Duodenal mucosa (tissue), 2 donors: ENCODE measurements around the gene KISS1.

Source experiments
- H3K27ac ChIP-seq: one replicate; pipeline ENCODE4 v1.7.0; 2013; ENCODE audit warnings: low read depth, low read length
- H3K27me3 ChIP-seq, 2 donors: one replicate each; pipeline ENCODE4 v1.7.0; 2013; ENCODE audit warnings: low read length in 2 of 2, control low read depth in 1 of 2; ENCODE audit not compliant: insufficient read depth in 2 of 2, control insufficient read depth in 1 of 2
- H3K36me3 ChIP-seq, 2 donors: one replicate each; pipeline ENCODE4 v1.7.0; 2013; ENCODE audit warnings: low read length in 2 of 2, control low read depth in 1 of 2; ENCODE audit not compliant: insufficient read depth in 2 of 2, control insufficient read depth in 1 of 2
- H3K4me1 ChIP-seq, 2 donors: one replicate each; pipeline ENCODE4 v1.7.0; 2013; ENCODE audit warnings: low read length in 2 of 2, control low read depth in 1 of 2; ENCODE audit not compliant: insufficient read depth in 2 of 2, control insufficient read depth in 1 of 2
- H3K4me3 ChIP-seq, 2 donors: one replicate each; pipeline ENCODE4 v1.7.0; 2013; ENCODE audit warnings: low read length in 2 of 2, low read depth in 1 of 2
- H3K9ac ChIP-seq, 2 donors: one replicate each; pipeline ENCODE4 v1.7.0; 2013; ENCODE audit warnings: low read length in 2 of 2, low read depth in 1 of 2
- H3K9me3 ChIP-seq, 2 donors: one replicate each; pipeline ENCODE4 v1.7.0; 2013; ENCODE audit warnings: low read length in 2 of 2, control low read depth in 1 of 2; ENCODE audit not compliant: control insufficient read depth in 1 of 2

The KISS1 gene

GRCh38 chr1:204206121-204206520, 9.8 kb upstream of the KISS1 start:
- H3K9me3 ChIP-seq: no peaks in the 10 kb centered on the region
- H3K27me3 ChIP-seq: peaks cover 0 to 8% of the 10 kb centered on the region in 2 donors
- H3K36me3 ChIP-seq: peaks cover 0 to 3% of the 10 kb centered on the region in 2 donors
- peaks cover 0 to 3% of the 10 kb centered on the region in 2 donors for H3K4me1 ChIP-seq
- H3K27ac ChIP-seq: no peak overlapping the region
- H3K4me3 ChIP-seq: no peak overlapping the region
- no peak overlapping the region for H3K9ac ChIP-seq

GRCh38 chr1:204205486-204205885, 9.2 kb upstream of the KISS1 start:
- Histone ChIP-seq H3K36me3 (peaks cover 0 to 3% of the 10 kb centered on the region in 2 donors), H3K4me3 (no peak overlapping the region), H3K27me3 (peaks cover 0 to 8% of the 10 kb centered on the region in 2 donors), H3K4me1 (peaks cover 0 to 3% of the 10 kb centered on the region in 2 donors), H3K9ac (no peak overlapping the region), H3K27ac (no peak overlapping the region), H3K9me3 (no peaks in the 10 kb centered on the region)

GRCh38 chr1:204204944-204205343, 8.7 kb upstream of the KISS1 start:
- no peak overlapping the region for H3K4me3 ChIP-seq
- H3K9me3 ChIP-seq: no peaks in the 10 kb centered on the region
- peaks cover 0 to 3% of the 10 kb centered on the region in 2 donors for H3K4me1 ChIP-seq
- peaks cover 0 to 8% of the 10 kb centered on the region in 2 donors for H3K27me3 ChIP-seq
- no peak overlapping the region for H3K9ac ChIP-seq
- H3K27ac ChIP-seq: no peak overlapping the region
- peaks cover 0 to 3% of the 10 kb centered on the region in 2 donors for H3K36me3 ChIP-seq

- H3K27me3 ChIP-seq: peaks cover 0 to 8% of the 10 kb centered on the region in 2 donors
Observed at GRCh38 chr1:204203206-204203767, 7.0 kb upstream of the KISS1 start.

GRCh38 chr1:204202481-204202880, 6.2 kb upstream of the KISS1 start:
- peaks cover 0 to 7% of the 10 kb centered on the region in 2 donors for H3K4me1 ChIP-seq

More at GRCh38 chr1:204203206-204203767, 7.0 kb upstream of the KISS1 start:
- Histone ChIP-seq H3K4me3 (no peak overlapping the region), H3K9me3 (no peaks in the 10 kb centered on the region), H3K4me1 (peaks cover 0 to 5% of the 10 kb centered on the region in 2 donors), H3K36me3 (no peaks in the 10 kb centered on the region), H3K27ac (no peak overlapping the region), H3K9ac (no peak overlapping the region)

GRCh38 chr1:204201348-204202040, 5.2 kb upstream of the KISS1 start:
- H3K36me3 ChIP-seq: no peaks in the 10 kb centered on the region
- H3K4me3 ChIP-seq: no peak overlapping the region
- peaks cover 0 to 8% of the 10 kb centered on the region in 2 donors for H3K27me3 ChIP-seq
- H3K9ac ChIP-seq: no peak overlapping the region
- peaks cover 0 to 4% of the 10 kb centered on the region in 2 donors for H3K4me1 ChIP-seq
- H3K27ac ChIP-seq: no peak overlapping the region
- no peaks in the 10 kb centered on the region for H3K9me3 ChIP-seq

More at GRCh38 chr1:204202481-204202880, 6.2 kb upstream of the KISS1 start:
- peaks cover 0 to 8% of the 10 kb centered on the region in 2 donors for H3K27me3 ChIP-seq
- H3K27ac ChIP-seq: no peak overlapping the region
- no peaks in the 10 kb centered on the region for H3K9me3 ChIP-seq
- no peak overlapping the region for H3K9ac ChIP-seq
- no peak overlapping the region for H3K4me3 ChIP-seq
- no peaks in the 10 kb centered on the region for H3K36me3 ChIP-seq

- Histone ChIP-seq H3K4me1 (peaks cover 2 to 7% of the 10 kb centered on the region in 2 donors), H3K27me3 (peaks cover 0 to 7% of the 10 kb centered on the region in 2 donors), H3K9ac (no peak overlapping the region), H3K36me3 (no peaks in the 10 kb centered on the region), H3K9me3 (no peaks in the 10 kb centered on the region), H3K27ac (no peak overlapping the region), H3K4me3 (no peak overlapping the region)
Observed at GRCh38 chr1:204199579-204199978, 3.3 kb upstream of the KISS1 start.

GRCh38 chr1:204198348-204199340, 2.4 kb upstream of the KISS1 start:
- Histone ChIP-seq H3K27me3 (peaks cover 0 to 5% of the 10 kb centered on the region in 2 donors), H3K4me3 (no peak overlapping the region), H3K4me1 (peaks cover 11 to 16% of the 10 kb centered on the region in 2 donors), H3K9me3 (no peaks in the 10 kb centered on the region), H3K36me3 (no peaks in the 10 kb centered on the region), H3K27ac (no peak overlapping the region), H3K9ac (no peak overlapping the region)

- Histone ChIP-seq H3K4me1 (peaks cover 18 to 29% of the 10 kb centered on the region in 2 donors), H3K9ac (no peak overlapping the region), H3K4me3 (no peak overlapping the region), H3K9me3 (no peaks in the 10 kb centered on the region), H3K27me3 (no peaks in the 10 kb centered on the region), H3K36me3 (no peaks in the 10 kb centered on the region), H3K27ac (no peak overlapping the region)
Observed at GRCh38 chr1:204197068-204197467, 777 bp upstream of the KISS1 start.
